ENCODE results near the gene BORCS5. TPM values are rescaled to one million over a fixed set of nuclear protein-coding genes. Genes with fewer than 3 reads are reported as not detected.

The BORCS5 gene
- total RNA-seq, 2 experiments from 2014 or later: 10.4 to 22.9 TPM

- intact Hi-C loops (cut with micrococcal nuclease; ENCODE audit: unreplicated experiment): no loop called here
- ChIA-PET POLR2A (interaction anchor here (0.6 to 2.3 kb wide), 7 partner anchors 8 to 389 kb away, joined by 3 to 8 read pairs (median 4); no protein-coding TSS in a partner anchor), CTCF (ENCODE audit: unreplicated experiment) (no interaction called here)
- TF ChIP-seq EZH2phosphoT487 (IDR thresholded peaks at IDR 0.05; ENCODE audit: borderline replicate concordance, low read depth, low read length) (no peak), CTCF (conservative IDR thresholded peaks at IDR 0.05; ENCODE audit: low read length) (no peak)
- no peaks in the 10 kb centered on the region for H4K20me1 ChIP-seq (ENCODE audit: insufficient read depth, low read length)
- H3K9me2 ChIP-seq (ENCODE audit: insufficient read depth, low read length): no peaks in the 10 kb centered on the region
- no TSS peak for BruUV-seq (replicated peaks)
- H3K4me3 ChIP-seq (ENCODE audit: low read depth, low read length, poor library complexity, severe bottlenecking): no peak overlapping the region
- no peak overlapping the region for H3K4me2 ChIP-seq (ENCODE audit: low read length)
- DNase-seq (ENCODE audit: low spot score): no peak
- H3K9me3 ChIP-seq (ENCODE audit: low read length): no peaks in the 10 kb centered on the region
- no peaks in the 10 kb centered on the region for H3K79me2 ChIP-seq (ENCODE audit: insufficient read depth, low read depth, low read length)
- no peaks in the 10 kb centered on the region for H3K4me1 ChIP-seq (ENCODE audit: insufficient read depth, low read length, poor library complexity, severe bottlenecking)
- no peak overlapping the region for H3K27ac ChIP-seq (ENCODE audit: low read depth, low read length, poor library complexity, severe bottlenecking)
- peaks cover 6% of the 10 kb centered on the region; the same call in 1 of the 2 replicates for H3K36me3 ChIP-seq (ENCODE audit: insufficient read depth, low read length)
- no peak overlapping the region for H2AFZ ChIP-seq (ENCODE audit: low read length)
Measured at GRCh38 chr12:12466157-12466556, 109.3 kb downstream of the BORCS5 start.

GRCh38 chr12:12467264-12467663 is 110.4 kb downstream of the BORCS5 start:
- no peaks in the 10 kb centered on the region for H3K9me2 ChIP-seq (ENCODE audit: insufficient read depth, low read length)
- ChIA-PET CTCF (ENCODE audit: unreplicated experiment) (no interaction called here), POLR2A (interaction anchor here (2.3 kb wide), 1 partner anchor 9 kb away, joined by 8 read pairs; no protein-coding TSS in a partner anchor)
- intact Hi-C loops (cut with micrococcal nuclease; ENCODE audit: unreplicated experiment): no loop called here
- H2AFZ ChIP-seq (ENCODE audit: low read length): no peak overlapping the region
- no peak overlapping the region for H3K4me3 ChIP-seq (ENCODE audit: low read depth, low read length, poor library complexity, severe bottlenecking)
- no peaks in the 10 kb centered on the region for H3K79me2 ChIP-seq (ENCODE audit: insufficient read depth, low read depth, low read length)
- no peak overlapping the region for H3K27ac ChIP-seq (ENCODE audit: low read depth, low read length, poor library complexity, severe bottlenecking)
- H4K20me1 ChIP-seq (ENCODE audit: insufficient read depth, low read length): no peaks in the 10 kb centered on the region
- no peaks in the 10 kb centered on the region for H3K4me1 ChIP-seq (ENCODE audit: insufficient read depth, low read length, poor library complexity, severe bottlenecking)
- no peaks in the 10 kb centered on the region for H3K9me3 ChIP-seq (ENCODE audit: low read length)
- H3K4me2 ChIP-seq (ENCODE audit: low read length): no peak overlapping the region
- BruUV-seq (replicated peaks): no TSS peak
- TF ChIP-seq CTCF (conservative IDR thresholded peaks at IDR 0.05; ENCODE audit: low read length) (no peak), EZH2phosphoT487 (IDR thresholded peaks at IDR 0.05; ENCODE audit: borderline replicate concordance, low read depth, low read length) (no peak)
- DNase-seq (ENCODE audit: low spot score): no peak
- peaks cover 6% of the 10 kb centered on the region; the same call in 1 of the 2 replicates for H3K36me3 ChIP-seq (ENCODE audit: insufficient read depth, low read length)

GRCh38 chr12:12467688-12468261 is 110.9 kb downstream of the BORCS5 start:
- no peaks in the 10 kb centered on the region for H3K79me2 ChIP-seq (ENCODE audit: insufficient read depth, low read depth, low read length)
- H3K9me2 ChIP-seq (ENCODE audit: insufficient read depth, low read length): no peaks in the 10 kb centered on the region
- no peak overlapping the region for H2AFZ ChIP-seq (ENCODE audit: low read length)
- no peak for TF ChIP-seq EZH2phosphoT487 (IDR thresholded peaks at IDR 0.05; ENCODE audit: borderline replicate concordance, low read depth, low read length)
- no peak for TF ChIP-seq CTCF (conservative IDR thresholded peaks at IDR 0.05; ENCODE audit: low read length)
- no TSS peak for BruUV-seq (replicated peaks)
- H3K9me3 ChIP-seq (ENCODE audit: low read length): no peaks in the 10 kb centered on the region
- POLR2A ChIA-PET: interaction anchor here (2.3 kb wide), 1 partner anchor 8 kb away, joined by 8 read pairs; no protein-coding TSS in a partner anchor
- DNase-seq (ENCODE audit: low spot score): no peak
- H3K4me3 ChIP-seq (ENCODE audit: low read depth, low read length, poor library complexity, severe bottlenecking): no peak overlapping the region
- H3K4me1 ChIP-seq (ENCODE audit: insufficient read depth, low read length, poor library complexity, severe bottlenecking): no peaks in the 10 kb centered on the region
- no peak overlapping the region for H3K27ac ChIP-seq (ENCODE audit: low read depth, low read length, poor library complexity, severe bottlenecking)
- no peak overlapping the region for H3K4me2 ChIP-seq (ENCODE audit: low read length)
- intact Hi-C loops (cut with micrococcal nuclease; ENCODE audit: unreplicated experiment): no loop called here
- peaks cover 6% of the 10 kb centered on the region; the same call in 1 of the 2 replicates for H3K36me3 ChIP-seq (ENCODE audit: insufficient read depth, low read length)
- no peaks in the 10 kb centered on the region for H4K20me1 ChIP-seq (ENCODE audit: insufficient read depth, low read length)
- CTCF ChIA-PET (ENCODE audit: unreplicated experiment): no interaction called here
